GM18507 (cell line): ENCODE measurements around the gene HADHA.

Experiments
- DNase-seq: peaks from one replicate; pipeline ENCODE4 v3.0.0; 2011; ENCODE audit warnings: low read depth; ENCODE audit not compliant: insufficient read length; ENCODE audit errors: extremely low spot score
- FAIRE-seq: peaks from 2 replicates; lab custom pipeline; 2011; peaks lifted over from hg19 to GRCh38; lab: Jason Lieb, UNC

Gene HADHA

GRCh38 chr2:26196683-26197418 is 47.6 kb downstream of the HADHA start:
- no peak for FAIRE-seq
- DNase-seq: no peak

GRCh38 chr2:26195040-26195984 is 49.1 kb downstream of the HADHA start:
- no peak for DNase-seq
- FAIRE-seq: no peak

GRCh38 chr2:26193578-26194231 is 50.7 kb downstream of the HADHA start:
- FAIRE-seq (no peak), DNase-seq (no peak)

DNA sequence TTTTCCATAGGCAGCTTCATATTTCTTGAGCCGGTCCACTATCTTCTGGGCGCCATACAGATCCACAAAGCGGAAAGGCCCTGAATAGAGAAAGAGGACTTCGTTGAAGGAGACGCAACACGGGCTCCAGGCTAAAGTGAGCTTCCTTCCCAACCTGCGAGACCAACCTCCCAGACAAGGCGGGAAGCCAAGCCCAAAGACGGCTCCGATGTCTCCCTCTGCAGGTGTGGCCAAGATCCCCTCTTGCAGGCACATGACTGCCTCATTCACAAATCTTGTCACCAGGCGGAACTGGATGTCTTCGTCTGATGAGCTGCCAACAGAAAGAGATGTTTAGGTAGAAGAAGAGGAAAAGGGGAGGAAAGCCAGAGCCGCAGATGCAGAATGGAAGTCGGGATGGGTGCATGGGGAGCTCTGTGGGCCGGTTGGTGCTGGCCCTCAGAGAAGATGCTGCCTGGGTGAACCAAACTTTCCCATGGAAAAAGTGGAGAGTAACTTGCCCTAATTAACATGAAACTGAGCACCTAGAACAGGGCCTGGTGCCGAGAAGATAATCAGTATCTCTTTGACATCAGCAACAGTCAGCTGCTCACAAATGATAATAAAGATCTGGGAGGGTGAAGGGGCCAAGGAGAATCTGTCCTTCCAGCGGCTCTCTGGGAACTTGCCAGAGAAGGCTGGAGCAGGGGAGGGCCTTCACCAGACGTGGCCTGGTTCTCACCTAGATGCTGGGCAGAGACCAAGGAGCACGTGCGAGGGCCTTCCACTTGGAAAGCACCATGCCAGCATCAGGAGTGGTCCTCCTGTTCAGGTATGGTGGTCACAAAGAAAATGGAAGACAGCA is 52.9 kb downstream of the HADHA start:
- DNase-seq: no peak
- FAIRE-seq: no peak

- FAIRE-seq (no peak), DNase-seq (no peak)
Observed at GRCh38 chr2:26190369-26190768, 54.1 kb downstream of the HADHA start.

GRCh38 chr2:26189751-26190150 is 54.7 kb downstream of the HADHA start:
- DNase-seq: no peak
- FAIRE-seq: no peak

- DNase-seq (no peak), FAIRE-seq (no peak)
Observed at GRCh38 chr2:26189123-26189522, 55.3 kb downstream of the HADHA start.

- DNase-seq: no peak
- FAIRE-seq: no peak
Observed at GRCh38 chr2:26187537-26188104, 56.8 kb downstream of the HADHA start.

DNA sequence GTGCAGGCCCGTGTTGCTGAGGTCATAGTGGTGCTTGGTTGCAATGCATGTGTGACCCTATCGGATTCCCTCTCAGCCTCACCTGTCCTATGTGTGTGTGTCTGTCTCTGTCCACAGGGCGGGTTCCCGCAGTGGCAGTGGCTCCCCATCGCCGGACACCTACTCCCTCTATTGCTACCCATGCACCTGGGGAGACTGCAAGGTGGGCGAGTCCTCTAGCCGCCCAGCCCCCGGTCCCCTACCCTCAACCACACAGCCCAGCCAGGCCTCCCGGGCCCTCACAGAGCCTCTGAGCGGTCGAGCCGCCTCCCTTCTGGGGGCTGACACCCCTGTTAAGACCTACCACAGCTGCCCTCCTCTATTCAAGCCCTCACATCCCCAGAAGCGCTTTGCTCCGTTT is 57.3 kb downstream of the HADHA start:
- FAIRE-seq (no peak), DNase-seq (no peak)

DNA sequence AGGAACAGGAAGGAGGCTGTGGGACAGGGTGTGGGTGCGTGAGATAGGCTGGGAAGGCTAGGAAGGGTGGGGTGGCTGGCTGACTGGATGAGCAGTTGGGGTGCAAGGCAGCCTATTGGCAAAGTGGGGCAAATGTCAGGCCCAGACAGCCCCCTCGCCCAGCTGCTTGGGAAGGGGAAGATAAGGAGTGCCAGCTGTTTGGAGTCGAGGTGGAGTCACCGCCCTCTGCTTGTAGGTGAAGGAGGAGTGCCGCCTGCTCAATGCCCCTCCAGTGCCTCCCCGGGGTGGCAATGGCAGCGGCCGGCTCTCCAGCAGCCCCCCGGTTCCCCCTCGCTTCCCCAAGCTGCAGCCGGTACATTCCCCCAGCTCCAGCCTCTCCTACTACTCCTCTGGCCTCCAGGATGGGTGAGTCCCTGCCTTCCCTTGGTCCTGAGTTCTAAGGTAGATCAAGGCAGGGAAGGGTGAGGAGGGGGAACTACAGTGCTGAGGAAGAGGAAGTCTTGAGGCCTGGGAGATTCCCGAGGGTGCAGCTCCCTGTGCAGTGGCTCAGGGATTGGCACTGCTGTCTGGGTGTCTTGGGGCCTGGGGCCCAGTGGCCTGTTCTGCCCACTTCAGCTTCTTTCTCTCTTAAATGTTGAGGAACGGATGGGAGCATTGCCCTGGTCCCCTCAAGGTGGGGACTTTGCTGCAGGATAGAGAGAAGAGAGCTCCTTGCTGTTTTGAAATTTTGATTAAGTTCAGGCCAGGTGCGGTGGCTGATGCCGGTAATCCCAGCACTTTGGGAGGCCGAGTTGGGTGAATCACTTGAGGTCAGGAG is 58.3 kb downstream of the HADHA start:
- FAIRE-seq (no peak), DNase-seq (no peak)

GRCh38 chr2:26185304-26185928 is 59.0 kb downstream of the HADHA start:
- DNase-seq (no peak), FAIRE-seq (no peak)

DNA sequence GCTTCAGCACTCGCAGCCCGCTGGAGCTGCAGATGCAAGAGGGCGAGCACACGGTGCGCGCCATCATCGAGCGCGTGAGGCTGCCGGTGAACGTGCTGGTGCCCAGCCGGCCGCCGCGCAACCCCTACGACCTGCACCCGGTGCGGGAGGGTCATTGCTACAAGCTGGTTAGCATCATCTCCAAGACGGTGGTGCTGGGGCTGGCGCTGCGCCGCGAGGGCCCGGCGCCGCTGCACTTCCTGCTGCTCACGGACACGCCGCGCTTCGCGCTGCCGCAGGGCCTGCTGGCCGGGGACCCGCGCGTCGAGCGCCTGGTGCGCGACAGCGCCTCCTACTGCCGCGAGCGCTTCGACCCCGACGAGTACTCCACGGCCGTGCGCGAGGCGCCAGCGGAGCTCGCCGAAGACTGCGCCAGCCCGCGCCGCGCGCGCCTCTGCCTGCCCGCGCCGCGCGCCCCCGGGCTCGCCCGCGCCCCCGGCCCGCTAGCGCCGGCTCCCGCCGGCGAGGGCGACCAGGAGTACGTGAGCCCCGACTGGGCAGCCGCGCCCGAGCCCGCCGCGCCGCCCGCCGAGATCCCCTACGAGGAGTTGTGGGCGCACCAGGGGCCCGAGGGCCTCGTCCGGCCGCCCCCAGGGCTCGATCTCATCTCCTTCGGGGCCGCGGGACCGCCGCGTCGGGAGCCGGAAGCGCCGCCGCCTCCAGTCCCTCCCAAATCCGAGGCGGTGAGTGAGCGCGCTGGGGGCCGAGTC is 59.7 kb downstream of the HADHA start:
- DNase-seq: peak; percentile 90
- FAIRE-seq: peak; percentile 79

- DNase-seq (no peak), FAIRE-seq (no peak)
Observed at GRCh38 chr2:26184121-26184520, 60.3 kb downstream of the HADHA start.

GRCh38 chr2:26182887-26183630 is 61.4 kb downstream of the HADHA start:
- FAIRE-seq (no peak), DNase-seq (no peak)

GRCh38 chr2:26182441-26182840 is 62.0 kb downstream of the HADHA start:
- DNase-seq (no peak), FAIRE-seq (no peak)

DNA sequence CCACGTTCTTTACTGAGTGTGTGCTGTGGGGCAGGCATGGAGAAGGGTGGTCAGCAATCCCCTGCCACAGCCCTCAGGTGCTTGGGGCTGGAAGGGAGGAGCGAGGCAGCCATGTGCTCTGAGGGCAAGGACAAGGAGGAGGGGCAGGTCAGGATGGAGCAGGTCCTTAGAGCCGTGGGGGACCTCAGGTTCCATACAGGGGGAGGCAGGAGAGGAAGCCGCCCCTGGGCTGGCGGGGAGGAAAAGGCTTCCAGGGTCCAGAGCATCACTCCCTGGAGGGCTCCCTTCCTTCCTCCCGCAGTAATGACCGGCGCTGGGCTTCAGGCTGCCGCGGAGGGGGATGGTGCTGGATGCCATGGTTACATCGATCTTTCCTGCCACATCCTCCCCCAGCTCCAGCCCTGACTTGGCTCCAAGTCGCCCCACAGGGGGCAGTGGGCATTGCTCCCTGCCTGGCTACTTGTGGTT is 65.0 kb downstream of the HADHA start:
- no peak for FAIRE-seq
- DNase-seq: no peak
